GM12801 (cell line): Measurements from ENCODE around the gene SPSB2.

ENCODE experiments used
- TF ChIP-seq, protein P1 (sequence below): IDR thresholded peaks from one replicate; pipeline ENCODE4 v1.5.1; 2011; ENCODE audit warnings: control low read depth; ENCODE audit not compliant: insufficient read length; ENCODE audit errors: extremely low read depth

Gene SPSB2

GRCh38 chr12:6904280-6905276 lies 31.5 kb upstream of the SPSB2 start, which contains the start of gene LRRC23:
Gene LRRC23, plus strand, starts transcription at chr12:6904822. Its CDS starts 812 bp downstream, at chr12:6905634.
- TF ChIP-seq, protein P1, sequence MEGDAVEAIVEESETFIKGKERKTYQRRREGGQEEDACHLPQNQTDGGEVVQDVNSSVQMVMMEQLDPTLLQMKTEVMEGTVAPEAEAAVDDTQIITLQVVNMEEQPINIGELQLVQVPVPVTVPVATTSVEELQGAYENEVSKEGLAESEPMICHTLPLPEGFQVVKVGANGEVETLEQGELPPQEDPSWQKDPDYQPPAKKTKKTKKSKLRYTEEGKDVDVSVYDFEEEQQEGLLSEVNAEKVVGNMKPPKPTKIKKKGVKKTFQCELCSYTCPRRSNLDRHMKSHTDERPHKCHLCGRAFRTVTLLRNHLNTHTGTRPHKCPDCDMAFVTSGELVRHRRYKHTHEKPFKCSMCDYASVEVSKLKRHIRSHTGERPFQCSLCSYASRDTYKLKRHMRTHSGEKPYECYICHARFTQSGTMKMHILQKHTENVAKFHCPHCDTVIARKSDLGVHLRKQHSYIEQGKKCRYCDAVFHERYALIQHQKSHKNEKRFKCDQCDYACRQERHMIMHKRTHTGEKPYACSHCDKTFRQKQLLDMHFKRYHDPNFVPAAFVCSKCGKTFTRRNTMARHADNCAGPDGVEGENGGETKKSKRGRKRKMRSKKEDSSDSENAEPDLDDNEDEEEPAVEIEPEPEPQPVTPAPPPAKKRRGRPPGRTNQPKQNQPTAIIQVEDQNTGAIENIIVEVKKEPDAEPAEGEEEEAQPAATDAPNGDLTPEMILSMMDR = no peak

GRCh38 chr12:6903722-6904121 lies 30.6 kb upstream of the SPSB2 start:
- TF ChIP-seq, protein P1 = no peak

GRCh38 chr12:6902448-6902847 lies 29.3 kb upstream of the SPSB2 start:
- TF ChIP-seq, protein P1 = no peak

- TF ChIP-seq, protein P1 = no peak
Observed at GRCh38 chr12:6899837-6900519, 26.9 kb upstream of the SPSB2 start.

DNA sequence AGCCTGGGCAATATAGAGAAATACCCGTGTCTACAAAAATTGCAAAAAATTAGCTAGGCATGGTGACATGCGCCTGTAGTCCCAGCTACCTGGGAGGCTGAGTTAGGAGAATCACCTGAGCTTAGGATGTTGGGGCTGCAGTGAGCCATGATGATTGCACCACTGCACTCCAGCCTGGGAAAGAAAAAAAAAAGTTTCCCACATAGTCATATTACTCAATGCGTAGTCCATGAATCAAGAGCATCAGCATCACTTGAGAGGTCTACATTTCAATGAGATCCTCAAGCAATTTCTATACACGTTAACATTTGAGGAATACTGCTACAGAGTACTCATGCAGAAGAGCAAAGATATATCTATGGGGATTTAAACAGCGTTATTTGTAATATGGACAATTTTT lies 26.3 kb upstream of the SPSB2 start:
- TF ChIP-seq, protein P1 = no peak

- TF ChIP-seq, protein P1 = no peak
Observed at GRCh38 chr12:6896846-6897435, 23.8 kb upstream of the SPSB2 start.

- TF ChIP-seq, protein P1 = no peak
Observed at GRCh38 chr12:6894321-6894720, 21.2 kb upstream of the SPSB2 start.
